HEK293 (cell line): ENCODE results near the gene SLC34A2.

Source experiments
- CTCF ChIA-PET: fragments of 350-600 bp; formaldehyde crosslinking; extraction: SDS; loops from one replicate; lab custom pipeline; 2021; ENCODE audit warnings: antibody characterized with exemption; lab: Yijun Ruan, JAX
- POLR2A ChIA-PET: fragments of 300-600 bp; formaldehyde crosslinking; extraction: SDS; loops from one replicate; lab custom pipeline; 2020; ENCODE audit warnings: antibody characterized with exemption, inconsistent platforms; lab: Yijun Ruan, JAX
- H3K27ac ChIP-seq: fragments of 200-500 bp; sonication (Bioruptor generic); 2 replicates; pipeline ENCODE4 v1.5.1; 2014; ENCODE audit warnings: low read depth, low read length, control low read depth, inconsistent platforms; ENCODE audit errors: extremely low read depth
- H3K36me3 ChIP-seq, 2 experiments: fragments of 200-500 bp in 1 of 2; sonication (Bioruptor generic) in 1 of 2; 1 replicate in 1 of 2; 2 replicates in 1 of 2; pipeline ENCODE4 v1.5.1; 2014 to 2017; ENCODE audit warnings: inconsistent platforms in 2 of 2, low read length in 2 of 2; ENCODE audit not compliant: control insufficient read depth in 2 of 2, insufficient read depth in 1 of 2
- H3K4me1 ChIP-seq: fragments of 200-500 bp; sonication (Bioruptor generic); 2 replicates; pipeline ENCODE4 v1.5.1; 2014; ENCODE audit warnings: mild to moderate bottlenecking, low read length, inconsistent platforms; ENCODE audit not compliant: control insufficient read depth, insufficient read depth
- H3K4me3 ChIP-seq: 2 replicates; pipeline ENCODE4 v1.5.1; 2011; ENCODE audit warnings: low read depth, mild to moderate bottlenecking, control low read depth, low read length, moderate library complexity
- H3K9me3 ChIP-seq: fragments of 200-500 bp; sonication (Bioruptor generic); 2 replicates; pipeline ENCODE4 v1.5.1; 2014; ENCODE audit warnings: low read depth, low read length, inconsistent platforms; ENCODE audit not compliant: control insufficient read depth, insufficient read depth
- BCL11B ChIP-seq: fragments of 450-650 bp; formaldehyde crosslinking; IDR thresholded peaks from 2 replicates; pipeline ENCODE4 v1.5.1; 2016; ENCODE audit warnings: low read depth, missing biosample characterization, missing genetic modification characterization
- HOXC10 ChIP-seq: sonication (generic); formaldehyde crosslinking; IDR thresholded peaks from 2 replicates; pipeline ENCODE4 v1.8.1; 2023; ENCODE audit warnings: mild to moderate bottlenecking, missing genetic modification reagents
- HOXD13 ChIP-seq: sonication (generic); formaldehyde crosslinking; IDR thresholded peaks from 2 replicates; pipeline ENCODE4 v1.8.0; 2022; ENCODE audit warnings: missing genetic modification reagents, borderline replicate concordance
- KLF7 ChIP-seq: fragments of 450-650 bp; formaldehyde crosslinking; IDR thresholded peaks from 2 replicates; pipeline ENCODE4 v1.5.1; 2016; ENCODE audit warnings: missing biosample characterization, missing genetic modification characterization, borderline replicate concordance
- KLF8 ChIP-seq: fragments of 450-650 bp; formaldehyde crosslinking; IDR thresholded peaks from 2 replicates; pipeline ENCODE4 v1.5.1; 2016; ENCODE audit warnings: missing biosample characterization, missing genetic modification characterization
- SP3 ChIP-seq: fragments of 450-650 bp; formaldehyde crosslinking; IDR thresholded peaks from 2 replicates; pipeline ENCODE4 v1.5.1; 2016; ENCODE audit warnings: missing biosample characterization, missing genetic modification characterization
- WT1 ChIP-seq: fragments of 450-650 bp; formaldehyde crosslinking; IDR thresholded peaks from 2 replicates; pipeline ENCODE4 v1.5.1; 2016; ENCODE audit warnings: missing biosample characterization, missing genetic modification characterization
- ZNF184 ChIP-seq: fragments of 450-650 bp; IDR thresholded peaks from 2 replicates; pipeline ENCODE4 v1.5.1; 2018; ENCODE audit warnings: missing biosample characterization, mild to moderate bottlenecking, missing genetic modification characterization
- ZNF223 ChIP-seq: fragments of 450-650 bp; formaldehyde crosslinking; IDR thresholded peaks from 2 replicates; pipeline ENCODE4 v1.5.1; 2016; ENCODE audit warnings: missing biosample characterization, missing genetic modification characterization
- ZNF23 ChIP-seq: fragments of 450-650 bp; formaldehyde crosslinking; IDR thresholded peaks from 2 replicates; pipeline ENCODE4 v1.5.1; 2016; ENCODE audit warnings: missing biosample characterization, missing genetic modification characterization, borderline replicate concordance
- ZNF24 ChIP-seq: fragments of 450-650 bp; formaldehyde crosslinking; IDR thresholded peaks from 2 replicates; pipeline ENCODE4 v1.5.1; 2016; ENCODE audit warnings: missing biosample characterization, missing genetic modification characterization
- ZNF366 ChIP-seq: fragments of 450-650 bp; formaldehyde crosslinking; conservative IDR thresholded peaks from 2 replicates; pipeline ENCODE4 v1.5.1; 2016; ENCODE audit warnings: missing biosample characterization, missing genetic modification characterization
- ZNF48 ChIP-seq: fragments of 450-650 bp; formaldehyde crosslinking; IDR thresholded peaks from 2 replicates; pipeline ENCODE4 v1.5.1; 2016; ENCODE audit warnings: missing biosample characterization, missing genetic modification characterization
- ZNF501 ChIP-seq: fragments of 450-650 bp; formaldehyde crosslinking; IDR thresholded peaks from 2 replicates; pipeline ENCODE4 v1.5.1; 2016; ENCODE audit warnings: missing biosample characterization, missing genetic modification characterization
- ZNF571 ChIP-seq: fragments of 450-650 bp; formaldehyde crosslinking; IDR thresholded peaks from 2 replicates; pipeline ENCODE4 v1.5.0; 2017; ENCODE audit warnings: missing biosample characterization, missing genetic modification characterization
- ZNF623 ChIP-seq: fragments of 450-650 bp; formaldehyde crosslinking; IDR thresholded peaks from 2 replicates; pipeline ENCODE4 v1.5.1; 2016; ENCODE audit warnings: missing biosample characterization, missing genetic modification characterization
- ZNF707 ChIP-seq: fragments of 450-650 bp; formaldehyde crosslinking; IDR thresholded peaks from 2 replicates; pipeline ENCODE4 v1.5.1; 2016; ENCODE audit warnings: missing biosample characterization, missing genetic modification characterization
- ZNF837 ChIP-seq: fragments of 450-650 bp; formaldehyde crosslinking; IDR thresholded peaks from 2 replicates; pipeline ENCODE4 v1.5.1; 2016; ENCODE audit warnings: missing biosample characterization, missing genetic modification characterization
- TF ChIP-seq, protein P1 (sequence below): fragments of 450-650 bp; formaldehyde crosslinking; IDR thresholded peaks from 2 replicates; pipeline ENCODE4 v1.5.1; 2016; ENCODE audit warnings: missing biosample characterization, missing genetic modification characterization, borderline replicate concordance
- TF ChIP-seq, protein P2 (sequence below): fragments of 450-650 bp; formaldehyde crosslinking; IDR thresholded peaks from 2 replicates; pipeline ENCODE4 v1.5.1; 2016; ENCODE audit warnings: missing biosample characterization, missing genetic modification characterization
- TF ChIP-seq, protein P3 (sequence below): fragments of 450-650 bp; formaldehyde crosslinking; IDR thresholded peaks from 2 replicates; pipeline ENCODE4 v1.5.1; 2016; ENCODE audit warnings: missing biosample characterization, missing genetic modification characterization
- TF ChIP-seq, protein P4 (sequence below): fragments of 450-650 bp; IDR thresholded peaks from 2 replicates; pipeline ENCODE4 v1.5.1; 2018; ENCODE audit warnings: missing biosample characterization, missing genetic modification characterization
- TF ChIP-seq, protein P5 (sequence below): sonication (generic); formaldehyde crosslinking; IDR thresholded peaks from 2 replicates; pipeline ENCODE4 v1.8.1; 2022; ENCODE audit warnings: mild to moderate bottlenecking, moderate library complexity, missing genetic modification reagents
- TF ChIP-seq, protein P6 (sequence below): fragments of 450-650 bp; formaldehyde crosslinking; IDR thresholded peaks from 2 replicates; pipeline ENCODE4 v1.5.1; 2016; ENCODE audit warnings: missing biosample characterization, missing genetic modification characterization

Gene SLC34A2

DNA sequence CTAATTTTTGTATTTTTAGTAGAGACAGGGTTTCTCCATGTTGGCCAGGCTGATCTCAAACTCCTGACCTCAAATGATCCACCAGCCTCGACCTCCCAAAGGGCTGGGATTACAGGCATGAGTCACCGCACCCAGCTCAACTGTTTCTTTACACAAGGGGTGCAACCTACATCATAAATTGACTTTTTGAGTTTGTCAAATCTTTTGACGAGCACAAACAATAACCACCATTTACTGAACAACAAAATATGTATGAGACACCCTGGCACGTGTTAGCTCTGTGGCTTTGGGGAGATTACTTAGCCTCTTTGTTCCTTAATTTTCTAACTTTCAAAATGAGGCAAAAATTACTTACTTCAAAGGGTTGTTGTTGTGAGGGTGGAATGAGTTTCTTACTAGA lies 23.5 kb upstream of the SLC34A2 start (continued):
- TF ChIP-seq, protein P1, sequence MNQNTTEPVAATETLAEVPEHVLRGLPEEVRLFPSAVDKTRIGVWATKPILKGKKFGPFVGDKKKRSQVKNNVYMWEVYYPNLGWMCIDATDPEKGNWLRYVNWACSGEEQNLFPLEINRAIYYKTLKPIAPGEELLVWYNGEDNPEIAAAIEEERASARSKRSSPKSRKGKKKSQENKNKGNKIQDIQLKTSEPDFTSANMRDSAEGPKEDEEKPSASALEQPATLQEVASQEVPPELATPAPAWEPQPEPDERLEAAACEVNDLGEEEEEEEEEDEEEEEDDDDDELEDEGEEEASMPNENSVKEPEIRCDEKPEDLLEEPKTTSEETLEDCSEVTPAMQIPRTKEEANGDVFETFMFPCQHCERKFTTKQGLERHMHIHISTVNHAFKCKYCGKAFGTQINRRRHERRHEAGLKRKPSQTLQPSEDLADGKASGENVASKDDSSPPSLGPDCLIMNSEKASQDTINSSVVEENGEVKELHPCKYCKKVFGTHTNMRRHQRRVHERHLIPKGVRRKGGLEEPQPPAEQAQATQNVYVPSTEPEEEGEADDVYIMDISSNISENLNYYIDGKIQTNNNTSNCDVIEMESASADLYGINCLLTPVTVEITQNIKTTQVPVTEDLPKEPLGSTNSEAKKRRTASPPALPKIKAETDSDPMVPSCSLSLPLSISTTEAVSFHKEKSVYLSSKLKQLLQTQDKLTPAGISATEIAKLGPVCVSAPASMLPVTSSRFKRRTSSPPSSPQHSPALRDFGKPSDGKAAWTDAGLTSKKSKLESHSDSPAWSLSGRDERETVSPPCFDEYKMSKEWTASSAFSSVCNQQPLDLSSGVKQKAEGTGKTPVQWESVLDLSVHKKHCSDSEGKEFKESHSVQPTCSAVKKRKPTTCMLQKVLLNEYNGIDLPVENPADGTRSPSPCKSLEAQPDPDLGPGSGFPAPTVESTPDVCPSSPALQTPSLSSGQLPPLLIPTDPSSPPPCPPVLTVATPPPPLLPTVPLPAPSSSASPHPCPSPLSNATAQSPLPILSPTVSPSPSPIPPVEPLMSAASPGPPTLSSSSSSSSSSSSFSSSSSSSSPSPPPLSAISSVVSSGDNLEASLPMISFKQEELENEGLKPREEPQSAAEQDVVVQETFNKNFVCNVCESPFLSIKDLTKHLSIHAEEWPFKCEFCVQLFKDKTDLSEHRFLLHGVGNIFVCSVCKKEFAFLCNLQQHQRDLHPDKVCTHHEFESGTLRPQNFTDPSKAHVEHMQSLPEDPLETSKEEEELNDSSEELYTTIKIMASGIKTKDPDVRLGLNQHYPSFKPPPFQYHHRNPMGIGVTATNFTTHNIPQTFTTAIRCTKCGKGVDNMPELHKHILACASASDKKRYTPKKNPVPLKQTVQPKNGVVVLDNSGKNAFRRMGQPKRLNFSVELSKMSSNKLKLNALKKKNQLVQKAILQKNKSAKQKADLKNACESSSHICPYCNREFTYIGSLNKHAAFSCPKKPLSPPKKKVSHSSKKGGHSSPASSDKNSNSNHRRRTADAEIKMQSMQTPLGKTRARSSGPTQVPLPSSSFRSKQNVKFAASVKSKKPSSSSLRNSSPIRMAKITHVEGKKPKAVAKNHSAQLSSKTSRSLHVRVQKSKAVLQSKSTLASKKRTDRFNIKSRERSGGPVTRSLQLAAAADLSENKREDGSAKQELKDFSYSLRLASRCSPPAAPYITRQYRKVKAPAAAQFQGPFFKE (tag by site-specific recombination) = no peak
- TF ChIP-seq, protein P2, sequence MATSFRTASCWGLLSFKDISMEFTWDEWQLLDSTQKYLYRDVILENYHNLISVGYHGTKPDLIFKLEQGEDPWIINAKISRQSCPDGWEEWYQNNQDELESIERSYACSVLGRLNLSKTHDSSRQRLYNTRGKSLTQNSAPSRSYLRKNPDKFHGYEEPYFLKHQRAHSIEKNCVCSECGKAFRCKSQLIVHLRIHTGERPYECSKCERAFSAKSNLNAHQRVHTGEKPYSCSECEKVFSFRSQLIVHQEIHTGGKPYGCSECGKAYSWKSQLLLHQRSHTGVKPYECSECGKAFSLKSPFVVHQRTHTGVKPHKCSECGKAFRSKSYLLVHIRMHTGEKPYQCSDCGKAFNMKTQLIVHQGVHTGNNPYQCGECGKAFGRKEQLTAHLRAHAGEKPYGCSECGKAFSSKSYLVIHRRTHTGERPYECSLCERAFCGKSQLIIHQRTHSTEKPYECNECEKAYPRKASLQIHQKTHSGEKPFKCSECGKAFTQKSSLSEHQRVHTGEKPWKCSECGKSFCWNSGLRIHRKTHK (tag by site-specific recombination) = no peak

DNA sequence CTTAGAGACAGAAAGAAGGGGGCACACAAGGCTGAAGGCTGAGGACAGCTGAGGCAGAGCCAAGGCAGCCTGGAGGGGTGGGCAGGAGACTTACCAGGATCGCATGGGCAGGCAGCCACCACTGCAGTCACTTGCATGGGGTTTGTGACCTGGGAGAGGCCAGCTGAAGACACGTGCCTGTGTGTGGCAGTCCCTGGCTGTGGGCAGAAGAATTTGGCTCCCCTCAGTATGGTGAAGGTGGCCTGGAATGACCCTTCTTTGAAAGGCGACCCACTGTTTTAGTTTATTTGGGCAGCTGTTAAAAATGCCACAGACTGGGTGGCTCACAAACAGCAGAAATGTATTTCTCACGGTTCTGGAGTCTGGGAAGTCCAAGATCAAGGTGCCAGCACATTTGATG lies 22.1 kb upstream of the SLC34A2 start:
- ChIA-PET POLR2A (no interaction called here), CTCF (no interaction called here)
- no peak overlapping the region for H3K4me3 ChIP-seq
- no peaks in the 10 kb centered on the region for H3K4me1 ChIP-seq
- no peaks in the 10 kb centered on the region for H3K36me3 ChIP-seq
- H3K27ac ChIP-seq = no peak overlapping the region
- no peaks in the 10 kb centered on the region for H3K9me3 ChIP-seq
- TF ChIP-seq ZNF184 (tag by site-specific recombination) = no peak
- no peak for TF ChIP-seq ZNF223 (tag by site-specific recombination)
- no peak for TF ChIP-seq BCL11B (tag by site-specific recombination)
- no peak for TF ChIP-seq ZNF24 (tag by site-specific recombination)
- no peak for TF ChIP-seq HOXC10
- no peak for TF ChIP-seq HOXD13 (CRISPR knock-in tag)
- no peak for TF ChIP-seq WT1 (tag by site-specific recombination)
- no peak for TF ChIP-seq ZNF707 (tag by site-specific recombination)
- TF ChIP-seq ZNF23 = no peak
- no peak for TF ChIP-seq SP3 (tag by site-specific recombination)
- TF ChIP-seq ZNF571 (tag by site-specific recombination) = no peak
- no peak for TF ChIP-seq ZNF501 (tag by site-specific recombination)
- TF ChIP-seq KLF7 = no peak
- TF ChIP-seq, protein P3, sequence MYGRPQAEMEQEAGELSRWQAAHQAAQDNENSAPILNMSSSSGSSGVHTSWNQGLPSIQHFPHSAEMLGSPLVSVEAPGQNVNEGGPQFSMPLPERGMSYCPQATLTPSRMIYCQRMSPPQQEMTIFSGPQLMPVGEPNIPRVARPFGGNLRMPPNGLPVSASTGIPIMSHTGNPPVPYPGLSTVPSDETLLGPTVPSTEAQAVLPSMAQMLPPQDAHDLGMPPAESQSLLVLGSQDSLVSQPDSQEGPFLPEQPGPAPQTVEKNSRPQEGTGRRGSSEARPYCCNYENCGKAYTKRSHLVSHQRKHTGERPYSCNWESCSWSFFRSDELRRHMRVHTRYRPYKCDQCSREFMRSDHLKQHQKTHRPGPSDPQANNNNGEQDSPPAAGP = no peak
- no peak for TF ChIP-seq KLF8 (tag by site-specific recombination)
- no peak for TF ChIP-seq ZNF48 (tag by site-specific recombination)

DNA sequence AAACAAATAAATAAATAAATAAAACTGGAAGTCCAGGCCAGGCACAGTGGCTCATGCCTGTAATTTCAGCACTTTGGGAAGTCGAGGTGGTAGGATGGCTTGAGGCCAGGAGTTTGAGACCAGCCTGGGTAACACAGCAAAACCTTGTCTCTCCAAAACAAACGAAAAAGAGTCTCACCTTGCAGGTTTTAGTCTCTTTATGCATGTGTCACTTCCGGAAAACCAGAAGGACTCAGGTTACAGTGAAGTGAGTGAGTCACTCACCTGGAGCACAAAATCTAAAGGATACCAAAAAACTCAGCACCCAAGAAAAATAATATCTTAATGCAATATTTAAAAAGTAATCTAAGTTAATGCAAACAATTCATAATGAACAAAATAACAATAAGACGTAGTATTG lies 20.1 kb upstream of the SLC34A2 start:
- Histone ChIP-seq H3K36me3 (no peaks in the 10 kb centered on the region), H3K4me1 (no peaks in the 10 kb centered on the region), H3K9me3 (no peaks in the 10 kb centered on the region), H3K27ac (no peak overlapping the region), H3K4me3 (no peak overlapping the region)
- CTCF ChIA-PET = no interaction called here
- POLR2A ChIA-PET = no interaction called here
- TF ChIP-seq ZNF623 (no peak), ZNF366 (tag by site-specific recombination) (no peak), ZNF837 (tag by site-specific recombination) (no peak)
- TF ChIP-seq, protein P4, sequence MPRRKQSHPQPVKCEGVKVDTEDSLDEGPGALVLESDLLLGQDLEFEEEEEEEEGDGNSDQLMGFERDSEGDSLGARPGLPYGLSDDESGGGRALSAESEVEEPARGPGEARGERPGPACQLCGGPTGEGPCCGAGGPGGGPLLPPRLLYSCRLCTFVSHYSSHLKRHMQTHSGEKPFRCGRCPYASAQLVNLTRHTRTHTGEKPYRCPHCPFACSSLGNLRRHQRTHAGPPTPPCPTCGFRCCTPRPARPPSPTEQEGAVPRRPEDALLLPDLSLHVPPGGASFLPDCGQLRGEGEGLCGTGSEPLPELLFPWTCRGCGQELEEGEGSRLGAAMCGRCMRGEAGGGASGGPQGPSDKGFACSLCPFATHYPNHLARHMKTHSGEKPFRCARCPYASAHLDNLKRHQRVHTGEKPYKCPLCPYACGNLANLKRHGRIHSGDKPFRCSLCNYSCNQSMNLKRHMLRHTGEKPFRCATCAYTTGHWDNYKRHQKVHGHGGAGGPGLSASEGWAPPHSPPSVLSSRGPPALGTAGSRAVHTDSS (tag by site-specific recombination) = no peak
- TF ChIP-seq, protein P5, sequence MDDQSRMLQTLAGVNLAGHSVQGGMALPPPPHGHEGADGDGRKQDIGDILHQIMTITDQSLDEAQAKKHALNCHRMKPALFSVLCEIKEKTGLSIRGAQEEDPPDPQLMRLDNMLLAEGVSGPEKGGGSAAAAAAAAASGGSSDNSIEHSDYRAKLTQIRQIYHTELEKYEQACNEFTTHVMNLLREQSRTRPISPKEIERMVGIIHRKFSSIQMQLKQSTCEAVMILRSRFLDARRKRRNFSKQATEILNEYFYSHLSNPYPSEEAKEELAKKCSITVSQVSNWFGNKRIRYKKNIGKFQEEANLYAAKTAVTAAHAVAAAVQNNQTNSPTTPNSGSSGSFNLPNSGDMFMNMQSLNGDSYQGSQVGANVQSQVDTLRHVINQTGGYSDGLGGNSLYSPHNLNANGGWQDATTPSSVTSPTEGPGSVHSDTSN = no peak
- TF ChIP-seq, protein P6, sequence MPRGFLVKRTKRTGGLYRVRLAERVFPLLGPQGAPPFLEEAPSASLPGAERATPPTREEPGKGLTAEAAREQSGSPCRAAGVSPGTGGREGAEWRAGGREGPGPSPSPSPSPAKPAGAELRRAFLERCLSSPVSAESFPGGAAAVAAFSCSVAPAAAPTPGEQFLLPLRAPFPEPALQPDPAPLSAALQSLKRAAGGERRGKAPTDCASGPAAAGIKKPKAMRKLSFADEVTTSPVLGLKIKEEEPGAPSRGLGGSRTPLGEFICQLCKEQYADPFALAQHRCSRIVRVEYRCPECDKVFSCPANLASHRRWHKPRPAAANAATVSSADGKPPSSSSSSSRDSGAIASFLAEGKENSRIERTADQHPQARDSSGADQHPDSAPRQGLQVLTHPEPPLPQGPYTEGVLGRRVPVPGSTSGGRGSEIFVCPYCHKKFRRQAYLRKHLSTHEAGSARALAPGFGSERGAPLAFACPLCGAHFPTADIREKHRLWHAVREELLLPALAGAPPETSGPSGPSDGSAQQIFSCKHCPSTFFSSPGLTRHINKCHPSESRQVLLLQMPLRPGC = no peak
